Stimulated activated CD8-positive, alpha-beta memory T cell treated with anti-CD3 and anti-CD28 coated beads, Interleukin-7, amount 100 ng/mL, for 24 hours (primary cell): ENCODE results near the gene TSHZ2.
"Not testable (repeated sequence)": the region's sequence is repeated elsewhere in the genome, so short reads cannot be mapped to it uniquely, and the experiment has no call there.

Source experiments
- DNase-seq: peaks from one replicate; pipeline ENCODE4 v3.0.0-alpha.2; 2020; ENCODE audit warnings: low read depth

TSHZ2 gene

DNA sequence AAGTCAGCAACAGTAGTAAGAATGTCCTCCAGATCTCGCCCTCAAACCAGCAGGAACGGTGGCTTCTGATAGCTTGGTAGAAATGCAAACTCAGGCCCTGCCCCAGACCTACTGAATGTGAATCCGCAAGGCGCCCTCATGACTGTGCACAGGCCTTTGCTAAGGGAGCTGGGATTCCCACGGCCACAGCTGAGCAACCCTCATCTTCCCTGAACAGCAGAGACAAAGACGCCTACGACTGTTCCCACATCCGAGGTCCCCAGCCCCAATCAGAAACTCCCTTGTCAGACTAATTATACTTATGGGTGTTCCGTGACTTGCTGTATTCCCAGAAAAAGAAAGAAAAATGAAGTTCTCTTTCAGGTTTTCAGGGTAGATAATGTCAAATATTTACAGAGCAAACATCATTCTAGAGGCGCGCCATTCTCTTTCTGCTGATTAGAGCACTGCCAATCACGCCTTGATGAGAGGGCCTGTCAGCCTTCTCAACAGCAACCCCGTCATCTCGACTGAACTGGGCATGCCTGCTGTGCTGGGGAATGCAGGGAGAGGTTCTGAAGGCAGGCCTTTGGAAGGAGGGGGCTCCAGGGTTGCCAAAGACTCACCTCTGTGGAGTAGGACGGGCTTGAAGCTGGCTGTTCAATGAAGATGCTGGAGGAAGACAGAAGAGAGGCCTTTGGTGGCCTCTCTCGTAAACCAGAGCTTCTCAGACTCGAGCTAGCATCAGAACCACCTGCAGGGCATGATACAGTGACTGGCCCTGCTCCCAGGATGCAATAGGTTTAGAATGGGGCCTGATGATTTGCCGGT lies 541.5 kb downstream of the TSHZ2 start:
- no peak for DNase-seq

DNA sequence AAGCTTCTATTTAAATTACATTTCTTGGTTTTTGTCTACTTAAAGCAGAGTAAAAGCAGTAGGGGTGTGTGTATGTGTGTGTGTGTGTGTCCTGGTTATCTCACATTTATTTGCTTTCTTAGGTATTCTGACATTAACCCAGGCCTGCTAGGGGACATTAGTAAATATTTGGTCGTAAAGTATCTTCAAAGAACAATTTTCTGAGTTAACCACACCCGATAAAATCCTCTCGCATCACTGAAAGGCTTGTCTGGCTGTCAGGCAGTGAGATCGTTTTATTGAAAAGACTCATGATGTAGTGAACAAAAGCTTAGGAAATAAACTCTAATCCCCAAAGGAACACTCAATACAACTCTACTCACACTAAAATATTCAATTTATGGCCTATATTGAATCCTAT lies 543.6 kb downstream of the TSHZ2 start:
- no peak for DNase-seq

DNA sequence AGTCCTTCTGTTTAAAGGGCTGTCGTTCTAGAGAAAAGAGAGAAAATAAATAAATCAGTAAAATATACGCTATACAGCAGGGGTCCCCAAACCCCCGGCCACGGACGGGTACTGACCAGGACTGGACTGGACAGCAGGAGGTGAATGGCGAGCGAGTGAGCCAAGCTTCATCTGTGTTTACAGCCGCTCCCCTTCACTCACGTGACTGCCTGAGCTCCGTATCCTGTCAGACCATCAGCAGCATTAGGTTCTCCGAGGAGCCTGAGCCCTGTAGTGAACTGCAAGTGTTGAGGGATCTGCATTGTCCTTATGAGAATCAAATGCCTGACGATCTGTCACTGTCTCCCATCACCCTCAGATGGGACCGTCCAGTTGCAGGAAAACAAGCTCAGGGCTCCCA lies 545.0 kb downstream of the TSHZ2 start:
- no peak for DNase-seq

DNA sequence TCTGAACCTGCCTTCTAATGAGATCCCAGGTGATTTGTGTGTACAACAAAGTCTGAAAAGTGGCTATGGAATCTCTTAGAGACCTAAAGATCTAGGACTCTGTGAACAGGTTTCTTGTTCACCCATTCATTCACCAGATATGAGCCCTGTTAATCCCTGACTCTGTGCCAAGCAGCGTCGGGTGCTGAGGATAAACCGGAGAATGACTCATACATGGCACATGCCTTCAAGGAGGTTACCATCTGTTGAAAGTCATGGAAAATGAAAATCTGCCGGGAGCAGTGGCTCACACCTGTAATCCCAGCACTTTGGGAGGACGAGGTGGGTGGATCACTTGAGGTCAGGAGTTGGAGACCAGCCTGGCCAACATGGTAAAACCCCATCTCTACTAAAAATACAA lies 549.3 kb downstream of the TSHZ2 start:
- not testable (repeated sequence) for DNase-seq

DNA sequence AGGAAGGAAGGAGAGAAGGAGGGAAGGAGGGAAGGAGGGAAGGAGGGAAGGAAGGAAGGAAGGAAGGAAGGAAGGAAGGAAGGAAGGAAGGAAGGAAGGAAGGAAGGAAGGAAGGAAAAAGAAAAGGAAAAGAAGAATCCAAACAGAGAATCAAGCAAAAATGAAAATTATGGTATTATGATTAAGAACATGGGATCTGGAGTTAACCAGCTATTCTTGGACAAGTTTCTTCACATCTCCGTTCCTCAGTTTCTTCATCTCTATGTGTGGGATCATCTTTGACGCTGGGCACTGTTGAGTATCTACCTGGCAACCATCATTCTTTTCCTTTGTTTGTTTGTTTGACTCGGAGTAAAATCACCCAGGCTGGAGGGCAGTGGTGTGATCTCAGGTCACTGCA lies 549.9 kb downstream of the TSHZ2 start:
- no peak for DNase-seq

DNA sequence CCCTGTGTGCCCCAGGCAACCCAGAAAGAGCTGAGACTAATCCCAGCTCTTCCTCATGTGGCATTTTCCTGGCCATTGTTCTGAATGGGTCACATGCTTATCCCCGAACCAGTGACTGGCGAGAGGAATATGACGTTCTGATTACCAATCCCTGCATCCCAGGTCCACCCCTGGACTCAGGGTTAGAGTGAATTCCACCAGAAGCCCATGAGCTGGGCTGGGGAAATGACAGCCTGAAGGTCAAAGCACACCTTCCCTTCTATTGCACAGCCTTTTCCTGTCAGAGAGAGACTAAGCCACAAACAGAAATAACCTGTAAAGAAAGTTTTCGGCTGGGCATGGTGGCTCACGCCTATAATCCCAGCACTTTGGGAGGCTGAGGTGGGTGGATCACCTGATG lies 550.5 kb downstream of the TSHZ2 start:
- DNase-seq, result no peak

DNA sequence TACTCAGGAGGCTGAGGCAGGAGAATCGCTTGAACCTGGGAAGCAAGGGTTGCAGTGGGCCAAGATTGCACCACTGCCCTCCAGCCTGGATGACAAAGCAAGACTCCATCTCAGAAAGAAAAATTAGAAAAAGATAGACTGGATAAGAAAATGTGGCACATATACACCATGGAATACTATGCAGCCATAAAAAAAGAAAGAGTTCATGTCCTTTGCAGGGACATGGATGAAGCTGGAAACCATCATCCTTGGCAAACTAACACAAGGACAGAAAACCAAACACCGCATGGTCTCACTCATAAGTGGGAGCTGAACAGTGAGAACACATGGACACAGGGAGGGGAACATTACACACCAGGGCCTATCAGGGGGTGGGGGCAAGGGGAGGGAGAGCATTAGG lies 551.5 kb downstream of the TSHZ2 start:
- DNase-seq, result not testable (repeated sequence)

DNA sequence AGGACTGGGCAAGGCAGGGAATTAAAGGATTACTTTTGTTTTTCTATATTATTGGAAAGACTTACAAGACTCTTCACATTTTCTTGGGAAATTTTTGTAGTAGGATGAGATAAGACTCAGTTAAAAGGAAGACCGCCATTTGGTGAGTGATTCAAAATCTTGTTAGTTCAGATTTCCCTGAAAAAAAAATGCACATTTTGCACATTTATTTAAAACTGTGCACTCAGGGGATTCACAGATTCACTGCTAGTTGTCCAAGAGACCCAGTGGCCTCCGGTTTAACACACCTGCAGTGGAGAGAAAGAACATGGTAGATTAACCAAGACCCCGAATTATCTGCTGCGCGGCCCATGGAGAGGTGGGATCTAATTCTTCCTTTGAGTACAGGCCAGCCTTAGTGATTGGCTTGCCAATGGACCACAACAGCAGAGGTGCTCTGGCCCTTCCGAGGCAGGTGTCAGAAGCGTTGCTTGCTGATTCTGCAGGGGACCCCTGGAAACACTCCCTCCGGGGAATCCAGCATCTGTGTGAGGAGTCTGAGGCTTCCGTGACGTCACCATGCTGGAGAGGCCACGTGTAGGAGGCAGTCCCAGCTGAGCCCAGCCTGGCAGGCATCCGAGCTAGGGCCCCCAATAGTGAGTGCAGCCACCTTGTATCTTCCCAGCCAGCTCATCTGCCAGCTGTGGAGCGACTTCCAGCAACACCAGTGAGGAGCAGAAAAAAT lies 552.6 kb downstream of the TSHZ2 start:
- no peak for DNase-seq

DNA sequence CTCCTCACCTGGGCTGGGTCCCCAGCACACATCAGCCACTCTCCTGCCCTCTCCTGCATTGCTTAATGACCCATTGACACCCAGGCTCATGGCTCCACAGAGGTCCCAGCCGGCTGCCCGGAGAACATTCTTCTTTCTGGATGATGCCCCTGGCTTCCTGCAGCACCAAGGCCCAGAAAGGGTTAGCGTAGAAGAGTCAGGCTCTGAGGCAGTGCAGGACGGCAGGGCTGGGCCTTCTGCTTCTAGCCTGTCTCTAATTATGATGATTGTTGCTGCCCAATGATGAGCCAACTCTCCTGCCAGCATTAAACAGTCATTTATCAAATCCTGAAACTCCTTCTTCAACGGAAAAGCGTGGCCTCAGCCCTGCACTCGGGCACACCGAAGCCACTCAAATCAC lies 555.0 kb downstream of the TSHZ2 start:
- no peak for DNase-seq

DNA sequence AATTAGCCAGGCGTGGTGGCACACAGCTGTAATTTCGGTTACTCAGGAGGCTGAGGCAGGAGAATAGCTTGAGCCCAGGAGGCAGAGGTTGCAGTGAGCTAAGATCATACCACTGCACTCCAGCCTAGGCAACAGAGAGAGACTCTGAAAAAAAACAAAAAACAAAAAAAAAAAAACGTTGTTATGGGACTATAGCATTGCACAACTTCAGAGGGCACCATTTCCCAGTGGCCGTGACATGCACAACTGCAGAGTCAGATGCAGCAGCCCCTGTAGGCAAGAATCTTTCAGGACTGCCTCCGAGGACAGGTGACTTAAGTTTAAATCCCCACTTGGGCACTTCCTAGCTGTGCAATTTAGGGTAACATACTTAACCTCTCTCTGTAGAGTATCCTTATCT lies 557.5 kb downstream of the TSHZ2 start:
- DNase-seq, result no peak

DNA sequence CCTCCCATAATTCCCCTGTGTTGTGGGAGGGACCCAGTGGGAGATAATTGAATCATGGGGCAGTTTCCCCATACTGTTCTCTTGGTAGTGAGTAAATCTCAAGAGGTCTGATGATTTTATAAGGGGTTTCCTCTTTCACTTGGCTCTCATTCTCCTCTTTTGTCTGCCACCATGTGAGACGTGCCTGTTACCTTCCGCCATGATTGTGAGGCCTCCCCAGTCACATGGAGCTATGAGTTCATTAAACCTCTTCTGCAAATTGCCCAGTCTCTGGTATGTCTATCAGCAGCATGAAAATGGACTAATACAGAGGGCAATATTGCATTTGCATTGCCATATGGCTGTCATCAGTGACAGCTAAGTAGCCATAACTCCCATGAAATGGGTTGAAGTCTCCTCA lies 558.3 kb downstream of the TSHZ2 start:
- no peak for DNase-seq

DNA sequence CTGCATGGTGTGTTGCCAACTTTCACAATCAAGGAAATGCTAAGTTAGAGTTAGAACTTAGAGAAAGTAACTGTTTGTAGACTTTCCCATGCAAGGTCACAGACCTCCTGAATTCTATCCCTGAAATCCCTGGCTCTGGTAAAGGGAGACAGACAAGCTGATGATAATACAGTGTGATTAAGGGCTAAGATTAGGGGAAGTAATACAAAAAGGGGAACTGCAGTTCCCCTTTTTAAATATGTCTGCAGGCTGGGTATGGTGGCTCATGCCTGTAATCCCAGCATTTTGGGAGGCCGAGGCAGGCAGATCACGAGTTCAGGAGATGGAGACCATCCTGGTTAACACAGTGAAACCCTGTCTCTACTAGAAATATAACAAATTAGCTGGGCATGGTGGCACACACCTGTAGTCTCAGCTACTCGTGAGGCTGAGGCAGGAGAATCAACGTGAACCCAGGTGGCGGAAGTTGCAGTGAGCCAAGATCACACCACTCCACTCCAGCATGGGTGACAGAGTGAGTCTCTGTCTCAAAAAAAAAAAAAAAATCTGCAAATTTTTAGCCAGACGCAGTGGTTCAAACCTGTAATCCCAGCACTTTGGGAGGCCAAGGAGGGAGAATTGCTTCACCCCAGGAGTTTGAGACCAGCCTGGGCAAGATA lies 560.6 kb downstream of the TSHZ2 start:
- not testable (repeated sequence) for DNase-seq

DNA sequence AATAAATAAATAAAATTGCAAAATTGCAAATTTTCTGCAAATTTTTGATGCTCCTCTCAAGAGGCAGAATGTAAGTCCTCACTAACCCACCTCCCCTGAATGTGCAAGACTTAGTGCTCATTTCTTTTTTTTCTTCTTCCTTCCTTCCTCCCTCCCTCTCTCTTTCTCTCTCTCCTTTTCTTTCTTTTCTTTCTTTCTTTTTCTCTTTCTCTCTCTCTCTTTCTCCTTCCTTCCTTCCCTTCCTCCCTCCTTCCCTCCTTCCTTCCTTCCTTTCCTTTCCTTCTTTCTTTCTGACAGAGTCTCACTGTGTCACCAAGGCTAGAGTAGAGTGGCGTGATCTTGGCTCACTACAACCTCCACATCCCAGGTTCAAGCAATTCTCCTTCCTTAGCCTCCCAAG lies 561.3 kb downstream of the TSHZ2 start:
- DNase-seq, result no peak

DNA sequence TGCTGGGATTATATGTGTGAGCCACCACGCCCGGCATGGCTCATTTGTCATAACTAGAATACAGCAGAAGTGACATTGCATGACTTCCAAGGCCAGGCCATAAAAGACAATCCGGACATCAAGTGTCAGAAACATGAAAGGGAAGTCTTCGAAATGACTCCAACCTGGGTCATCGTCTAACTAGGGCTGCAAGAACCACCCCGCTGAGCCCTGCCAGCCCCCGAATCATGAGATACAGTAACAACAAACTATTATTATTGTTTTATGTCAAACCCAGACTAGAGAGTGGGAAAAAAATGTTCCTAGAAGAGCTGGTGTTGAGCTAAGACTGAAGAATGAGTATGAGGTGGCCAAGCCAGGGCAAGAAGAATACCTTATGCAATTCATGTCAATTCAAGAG lies 561.9 kb downstream of the TSHZ2 start:
- DNase-seq, result no peak

DNA sequence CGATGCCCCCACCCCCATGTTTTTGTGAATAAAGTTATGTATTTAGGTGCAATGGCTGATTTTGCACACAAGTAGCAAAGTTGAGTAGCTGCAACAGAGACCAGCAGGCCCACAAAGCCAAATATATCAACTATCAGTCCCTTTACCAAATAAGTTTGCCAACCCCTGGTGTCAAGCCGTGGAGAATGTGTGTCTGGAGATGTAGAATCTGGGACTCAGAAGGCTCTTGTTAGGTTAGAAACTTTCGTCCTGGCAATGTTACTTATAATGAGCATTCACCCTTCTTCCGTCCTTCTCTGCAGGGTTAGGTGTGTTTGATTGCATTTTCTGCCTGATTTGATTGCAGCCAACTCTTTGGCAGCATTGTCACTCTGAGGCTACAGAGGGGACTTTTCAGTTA lies 563.7 kb downstream of the TSHZ2 start:
- no peak for DNase-seq

DNA sequence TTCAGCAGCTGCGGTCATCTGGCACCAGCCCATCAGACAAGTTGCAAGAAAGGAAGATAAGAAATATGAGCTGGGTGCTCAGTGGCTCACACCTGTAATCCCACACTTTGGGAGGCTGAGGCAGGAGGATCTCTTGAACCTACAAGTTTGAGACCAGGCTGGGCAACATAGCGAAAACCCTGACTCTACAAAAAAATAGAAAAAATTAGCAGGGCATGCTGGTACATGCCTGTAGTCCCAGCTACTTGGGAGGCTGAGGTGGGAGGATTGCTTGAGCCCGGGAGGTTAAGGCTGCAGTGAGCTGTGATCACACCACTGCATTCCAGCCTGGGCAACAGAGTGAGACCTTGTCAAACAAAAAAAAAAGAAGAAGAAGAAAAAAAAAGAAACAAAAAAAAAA lies 564.2 kb downstream of the TSHZ2 start:
- DNase-seq, result not testable (repeated sequence)

DNA sequence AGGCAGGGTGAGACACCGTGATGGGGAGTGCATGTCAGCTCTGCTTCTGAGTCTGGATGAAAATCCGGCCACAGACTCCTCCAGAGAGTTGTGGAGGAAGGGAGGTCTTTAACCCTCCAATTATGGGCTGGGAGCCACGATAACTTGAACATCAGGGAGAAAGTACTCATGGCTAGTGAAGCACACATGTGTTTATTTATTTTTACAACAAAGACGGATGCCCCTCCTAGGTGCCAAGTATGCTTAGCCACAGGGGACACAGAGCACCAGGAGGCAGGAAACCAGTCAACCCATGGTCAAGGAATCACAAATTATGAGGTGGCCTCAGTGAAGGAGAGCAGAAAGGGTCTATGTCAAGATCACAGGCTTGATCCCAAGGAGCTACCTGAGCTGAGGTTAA lies 567.4 kb downstream of the TSHZ2 start:
- no peak for DNase-seq
